Activated CD4-positive, CD25-positive, alpha-beta regulatory T cell treated with anti-CD3 and anti-CD28 coated beads, Interleukin-2, amount 50 U/mL, for 16 hours (primary cell): ENCODE results near the gene TERT.
"Not testable (repeated sequence)": the region's sequence is repeated elsewhere in the genome, so short reads cannot be mapped to it uniquely, and the experiment has no call there.

Experiments
- DNase-seq: peaks from one replicate; pipeline ENCODE4 v3.0.0-alpha.2; 2020; ENCODE audit warnings: low read depth, low spot score

TERT gene

DNA sequence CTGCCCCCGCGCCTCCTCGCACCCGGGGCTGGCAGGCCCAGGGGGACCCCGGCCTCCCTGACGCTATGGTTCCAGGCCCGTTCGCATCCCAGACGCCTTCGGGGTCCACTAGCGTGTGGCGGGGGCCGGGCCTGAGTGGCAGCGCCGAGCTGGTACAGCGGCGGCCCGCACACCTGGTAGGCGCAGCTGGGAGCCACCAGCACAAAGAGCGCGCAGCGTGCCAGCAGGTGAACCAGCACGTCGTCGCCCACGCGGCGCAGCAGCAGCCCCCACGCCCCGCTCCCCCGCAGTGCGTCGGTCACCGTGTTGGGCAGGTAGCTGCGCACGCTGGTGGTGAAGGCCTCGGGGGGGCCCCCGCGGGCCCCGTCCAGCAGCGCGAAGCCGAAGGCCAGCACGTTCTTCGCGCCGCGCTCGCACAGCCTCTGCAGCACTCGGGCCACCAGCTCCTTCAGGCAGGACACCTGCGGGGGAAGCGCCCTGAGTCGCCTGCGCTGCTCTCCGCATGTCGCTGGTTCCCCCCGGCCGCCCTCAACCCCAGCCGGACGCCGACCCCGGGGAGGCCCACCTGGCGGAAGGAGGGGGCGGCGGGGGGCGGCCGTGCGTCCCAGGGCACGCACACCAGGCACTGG is 548 bp downstream of the TERT start:
- no peak for DNase-seq

DNA sequence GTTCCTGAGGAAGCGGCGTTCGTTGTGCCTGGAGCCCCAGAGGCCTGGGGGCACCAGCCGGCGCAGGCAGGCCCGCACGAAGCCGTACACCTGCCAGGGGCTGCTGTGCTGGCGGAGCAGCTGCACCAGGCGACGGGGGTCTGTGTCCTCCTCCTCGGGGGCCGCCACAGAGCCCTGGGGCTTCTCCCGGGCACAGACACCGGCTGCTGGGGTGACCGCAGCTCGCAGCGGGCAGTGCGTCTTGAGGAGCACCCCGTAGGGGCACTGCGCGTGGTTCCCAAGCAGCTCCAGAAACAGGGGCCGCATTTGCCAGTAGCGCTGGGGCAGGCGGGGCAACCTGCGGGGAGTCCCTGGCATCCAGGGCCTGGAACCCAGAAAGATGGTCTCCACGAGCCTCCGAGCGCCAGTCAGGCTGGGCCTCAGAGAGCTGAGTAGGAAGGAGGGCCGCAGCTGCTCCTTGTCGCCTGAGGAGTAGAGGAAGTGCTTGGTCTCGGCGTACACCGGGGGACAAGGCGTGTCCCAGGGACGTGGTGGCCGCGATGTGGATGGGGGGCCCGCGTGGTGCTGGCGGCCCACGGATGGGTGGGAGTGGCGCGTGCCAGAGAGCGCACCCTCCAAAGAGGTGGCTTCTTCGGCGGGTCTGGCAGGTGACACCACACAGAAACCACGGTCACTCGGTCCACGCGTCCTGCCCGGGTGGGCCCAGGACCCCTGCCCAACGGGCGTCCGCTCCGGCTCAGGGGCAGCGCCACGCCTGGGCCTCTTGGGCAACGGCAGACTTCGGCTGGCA is 1.3 kb downstream of the TERT start:
- DNase-seq, result no peak

- DNase-seq, result no peak
These were observed 1.9 kb downstream of the TERT start for GRCh38 chr5:1292846-1293415.

DNA sequence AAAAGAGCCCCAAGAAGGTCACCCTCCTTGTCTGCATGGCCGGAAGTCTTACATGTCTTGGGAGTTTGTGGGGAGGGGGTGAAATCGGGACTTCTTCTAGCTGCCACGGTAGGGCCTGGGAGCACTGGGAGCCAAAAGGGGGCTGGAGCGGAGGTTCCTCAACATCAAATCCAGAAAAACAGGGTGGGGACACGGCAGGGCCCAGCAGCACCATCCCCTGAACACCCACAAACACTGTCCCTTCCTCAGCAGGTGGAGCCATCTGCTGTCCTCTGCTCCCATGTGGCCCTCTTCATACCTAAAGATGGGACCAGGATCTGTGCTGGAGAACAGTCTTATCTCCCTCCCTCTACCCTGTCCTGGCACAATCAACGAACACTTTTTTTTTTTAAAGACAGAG is 2.7 kb downstream of the TERT start:
- no peak for DNase-seq

DNA sequence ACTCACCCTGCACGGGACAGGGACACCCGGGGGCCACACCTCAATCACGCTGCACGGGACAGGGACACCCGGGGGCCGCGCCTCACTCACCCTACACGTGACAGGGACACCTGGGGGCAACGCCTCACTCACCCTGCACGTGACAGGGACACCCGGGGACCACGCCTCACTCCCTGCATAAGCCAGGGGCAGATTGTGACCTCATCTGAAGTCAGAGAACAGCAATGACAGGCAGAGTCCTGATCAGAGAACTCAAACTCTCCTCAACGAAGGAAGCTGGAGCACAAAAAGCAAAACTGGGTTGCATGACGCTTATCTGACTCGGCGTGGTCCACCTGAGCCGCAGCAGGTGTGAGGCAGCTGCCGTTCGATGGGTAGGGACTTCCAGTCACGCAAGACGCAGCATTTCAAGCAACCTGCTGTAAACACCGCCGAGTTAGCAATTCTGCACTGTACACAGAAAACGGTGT is 3.2 kb downstream of the TERT start:
- DNase-seq, result no peak

DNA sequence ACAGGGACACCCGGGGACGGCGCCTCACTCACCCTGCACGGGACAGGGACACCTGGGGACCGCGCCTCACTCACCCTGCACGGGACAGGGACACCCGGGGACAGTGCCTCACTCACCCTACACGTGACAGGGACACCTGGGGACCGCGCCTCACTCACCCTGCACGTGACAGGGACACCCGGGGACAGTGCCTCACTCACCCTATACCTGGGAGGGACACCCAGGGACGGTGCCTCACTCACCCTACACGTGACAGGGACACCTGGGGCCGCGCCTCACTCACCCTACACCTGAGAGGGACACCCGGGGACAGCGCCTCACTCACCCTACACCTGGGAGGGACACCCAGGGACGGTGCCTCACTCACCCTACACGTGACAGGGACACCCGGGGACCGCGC is 3.9 kb downstream of the TERT start:
- DNase-seq, result not testable (repeated sequence)

GRCh38 chr5:1289559-1289958 is 5.3 kb downstream of the TERT start:
- not testable (repeated sequence) for DNase-seq

DNA sequence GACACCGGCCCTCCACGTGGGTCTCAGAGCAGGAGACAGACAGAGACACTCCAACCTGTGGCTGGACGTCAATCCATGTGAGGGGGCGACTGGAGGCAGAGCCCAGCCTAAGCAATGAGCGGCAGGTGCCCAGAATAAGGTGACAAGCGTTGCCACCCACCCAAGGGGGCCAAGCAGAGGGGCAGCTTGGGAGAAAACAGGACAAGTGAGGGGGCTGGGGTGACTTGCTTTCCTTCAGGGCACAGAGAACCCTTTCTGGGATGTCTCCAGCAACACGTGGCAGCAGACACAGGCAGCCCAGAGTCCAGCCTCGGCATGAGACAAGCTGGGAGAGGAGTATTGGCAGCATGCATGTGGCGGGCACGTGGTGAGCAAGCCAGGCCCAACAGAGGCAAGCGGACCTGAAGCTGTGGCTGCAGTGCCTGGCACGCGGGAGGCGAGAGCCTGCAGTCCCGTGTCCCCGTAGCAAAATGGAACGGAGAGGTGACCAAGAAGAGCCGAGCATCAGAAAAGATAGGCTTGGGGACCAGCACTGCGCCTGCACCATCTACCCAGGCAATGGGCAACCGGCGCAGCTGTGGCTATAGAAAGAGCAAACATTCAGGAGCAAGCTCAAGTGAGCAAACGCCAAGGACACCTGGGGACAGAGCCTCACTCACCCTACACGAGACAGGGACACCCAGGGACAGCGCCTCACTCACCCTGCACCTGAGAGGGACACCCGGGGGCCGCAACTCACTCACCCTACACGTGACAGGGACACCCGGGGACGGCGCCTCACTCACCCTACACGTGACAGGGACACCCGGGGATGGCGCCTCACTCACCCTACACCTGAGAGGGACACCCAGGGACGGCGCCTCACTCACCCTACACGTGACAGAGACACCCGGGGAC is 6.2 kb downstream of the TERT start:
- no peak for DNase-seq

DNA sequence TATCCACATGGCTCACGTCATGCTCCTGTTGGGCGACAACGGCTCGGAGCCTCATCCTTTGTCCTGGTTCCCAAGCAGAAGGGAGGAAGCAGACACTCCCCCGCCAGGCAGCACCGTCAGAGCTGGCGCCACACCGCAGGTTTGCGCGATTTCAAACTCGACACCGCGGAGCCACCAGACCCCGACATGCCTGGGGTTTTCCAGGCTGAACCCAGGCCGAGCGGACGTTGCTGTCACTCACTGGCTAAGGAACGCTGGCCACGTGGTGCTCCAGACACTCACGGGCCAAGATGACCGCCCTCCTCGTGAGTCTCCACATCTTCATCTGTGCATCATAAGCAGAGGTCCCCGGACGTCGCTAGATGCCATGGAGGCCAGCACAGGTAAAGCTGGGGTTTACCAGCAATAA is 9.0 kb downstream of the TERT start:
- DNase-seq, result no peak

- DNase-seq, result no peak
These were observed 9.7 kb downstream of the TERT start for GRCh38 chr5:1285141-1285540.

DNA sequence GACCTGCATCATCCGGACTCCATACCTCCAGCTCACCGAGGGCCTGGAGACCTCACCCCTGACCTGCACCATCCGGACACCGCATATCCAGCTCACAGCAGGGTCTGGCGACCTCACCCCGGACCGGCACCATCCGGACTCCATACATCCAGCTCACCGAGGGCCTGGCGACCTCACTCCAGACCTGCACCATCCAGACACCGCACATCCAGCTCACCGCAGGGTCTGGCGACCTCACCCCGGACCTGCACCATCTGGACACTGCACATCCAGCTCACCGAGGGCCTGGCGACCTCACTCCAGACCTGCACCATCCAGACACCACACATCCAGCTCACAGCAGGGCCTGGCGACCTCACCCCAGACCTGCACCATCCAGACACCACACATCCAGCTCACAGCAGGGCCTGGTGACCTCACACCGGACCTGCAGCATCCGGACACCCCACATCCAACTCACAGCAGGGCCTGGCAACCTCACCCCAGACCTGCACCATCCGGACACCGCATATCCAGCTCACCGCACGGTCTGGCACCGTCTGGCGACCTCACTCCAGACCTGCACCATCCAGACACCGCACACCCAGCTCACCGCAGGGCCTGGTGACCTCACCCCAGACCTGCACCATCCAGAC is 10.4 kb downstream of the TERT start:
- DNase-seq, result not testable (repeated sequence)

- not testable (repeated sequence) for DNase-seq
These were observed 11.2 kb downstream of the TERT start for GRCh38 chr5:1283729-1284041.

DNA sequence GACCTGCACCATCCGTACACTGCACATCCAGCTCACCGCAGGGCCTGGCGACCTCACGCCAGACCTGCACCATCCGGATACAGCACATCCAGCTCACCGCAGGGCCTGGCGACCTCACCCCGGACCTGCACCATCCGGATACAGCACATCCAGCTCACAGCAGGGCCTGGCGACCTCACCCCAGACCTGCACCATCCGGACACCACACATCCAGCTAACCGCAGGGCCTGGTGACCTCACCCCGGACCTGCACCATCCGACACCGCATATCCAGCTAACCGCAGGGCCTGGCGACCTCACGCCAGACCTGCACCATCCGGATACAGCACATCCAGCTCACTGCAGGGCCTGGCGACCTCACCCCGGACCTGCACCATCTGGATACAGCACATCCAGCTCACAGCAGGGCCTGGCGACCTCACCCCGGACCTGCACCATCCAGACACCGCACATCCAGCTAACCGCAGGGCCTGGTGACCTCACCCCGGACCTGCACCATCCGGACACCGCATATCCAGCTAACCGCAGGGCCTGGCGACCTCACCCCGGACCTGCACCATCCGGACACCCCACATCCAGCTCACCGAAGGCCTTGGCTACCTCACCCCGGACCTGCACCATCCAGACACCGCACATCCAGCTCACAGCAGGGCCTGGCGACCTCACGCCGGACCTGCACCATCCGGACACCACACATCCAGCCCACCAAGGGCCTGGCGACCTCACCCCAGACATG is 11.7 kb downstream of the TERT start:
- not testable (repeated sequence) for DNase-seq

GRCh38 chr5:1282131-1282992 is 12.5 kb downstream of the TERT start:
- no peak for DNase-seq

DNA sequence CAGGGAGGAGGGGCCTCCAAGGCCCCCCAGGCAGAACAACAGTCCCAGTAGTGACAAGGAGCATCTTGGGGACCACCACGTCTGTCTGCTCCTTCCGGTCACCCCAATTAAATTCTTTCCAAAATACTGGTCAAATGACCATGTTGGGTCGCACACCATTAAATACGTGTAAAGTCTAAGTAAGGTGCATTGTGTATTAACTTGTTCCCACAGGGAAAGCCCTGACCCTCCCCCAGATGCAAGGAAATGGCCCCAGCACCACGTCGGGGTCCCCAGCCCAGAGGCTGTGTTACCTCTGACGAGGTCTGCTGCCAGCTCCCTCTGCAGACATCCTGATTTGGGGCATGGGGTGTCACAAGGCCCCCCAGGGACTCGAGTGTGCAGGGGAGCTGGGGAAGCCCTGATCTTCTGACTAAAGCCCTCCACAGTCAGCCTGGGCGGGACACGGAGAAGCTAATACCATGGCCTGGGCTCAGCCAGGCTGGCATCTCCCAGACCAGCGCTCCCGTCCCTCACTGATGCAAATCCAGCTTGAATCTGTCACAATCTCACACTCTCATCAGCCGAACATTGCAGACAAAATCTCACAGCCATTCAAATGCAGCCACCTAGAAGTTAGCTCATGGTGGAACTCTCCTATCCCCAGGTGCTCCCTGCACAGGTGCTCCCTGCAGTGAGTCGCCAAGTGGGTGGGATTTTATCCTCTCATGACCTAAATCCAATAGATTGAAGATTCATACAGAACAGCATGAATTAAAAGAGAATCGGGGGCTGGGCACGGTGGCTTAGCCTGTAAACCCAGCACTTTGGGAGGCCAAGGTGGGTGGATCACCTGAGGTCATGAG is 13.6 kb downstream of the TERT start:
- DNase-seq, result no peak

- no peak for DNase-seq
These were observed 14.5 kb downstream of the TERT start for GRCh38 chr5:1280177-1281037.

DNA sequence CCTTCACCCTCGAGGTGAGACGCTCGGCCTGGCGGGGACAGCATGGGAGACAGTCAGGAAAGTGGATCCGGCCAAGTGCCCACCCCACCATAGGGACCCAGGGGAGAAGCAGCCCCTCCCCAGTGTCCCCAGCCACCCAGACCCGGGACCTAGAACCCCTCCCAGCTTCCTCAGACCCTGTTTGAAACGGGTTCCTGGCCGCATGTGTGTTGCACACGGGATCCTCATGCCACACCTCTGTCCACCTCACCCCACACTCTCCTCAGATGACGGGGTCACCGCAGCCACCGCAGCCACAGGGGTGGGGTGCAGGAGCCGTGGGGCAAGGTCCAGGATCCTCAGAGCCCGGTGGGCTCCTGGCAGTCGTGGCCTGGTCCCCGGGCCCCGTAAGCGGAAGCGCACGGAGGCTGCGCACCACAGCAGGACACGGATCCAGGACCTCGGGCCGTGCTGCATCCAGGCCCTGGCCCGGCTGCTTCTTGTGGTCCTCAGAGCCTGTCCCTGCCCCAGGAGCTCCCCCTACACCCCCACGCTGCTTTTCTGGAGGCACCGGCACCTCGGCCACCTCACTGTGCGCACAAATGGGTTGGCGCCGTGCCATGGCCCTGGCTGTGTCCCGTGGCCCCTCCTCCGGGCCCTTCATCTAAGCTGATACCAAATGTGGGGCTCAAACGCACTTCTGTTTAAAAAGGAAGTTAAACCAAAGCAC is 15.3 kb downstream of the TERT start:
- no peak for DNase-seq
